Keratinocyte (primary cell): Measurements from ENCODE around the gene HADHB.

ENCODE experiments used
- CTCF ChIP-seq, 3 experiments: IDR thresholded peaks in 1 of 3; conservative IDR thresholded peaks in 1 of 3; optimal IDR thresholded peaks in 1 of 3; 2 replicates in 2 of 3; 3 replicates in 1 of 3; pipeline versions ENCODE3 to v1.5.1; 2011; ENCODE audit warnings: low read length in 3 of 3, mild to moderate bottlenecking in 3 of 3, moderate library complexity in 2 of 3, control low read depth in 1 of 3, inconsistent platforms in 1 of 3; ENCODE audit not compliant: insufficient read depth in 2 of 3; ENCODE audit errors: extremely low read depth in 1 of 3
- EZH2 ChIP-seq: IDR thresholded peaks from one replicate; pipeline ENCODE4 v1.6.1; 2012; ENCODE audit warnings: inconsistent platforms, mild to moderate bottlenecking, low read length, moderate library complexity

GRCh38 chr2:26214759-26215158 lies 30.0 kb upstream of the HADHB start:
- TF ChIP-seq CTCF (optimal IDR thresholded peaks at IDR 0.05 in 1 of 3, IDR thresholded peaks at IDR 0.05 in 1 of 3, conservative IDR thresholded peaks at IDR 0.05 in 1 of 3; ENCODE audit: extremely low read depth in 1 of 3, insufficient read depth in 2 of 3, low read length in 3 of 3) (no peak), EZH2 (no peak)
